Astrocyte of the hippocampus (primary cell): ENCODE data around the gene TIRAP.

Experiments
- DNase-seq: peaks from one replicate; pipeline ENCODE4 v3.0.0; 2011; ENCODE audit warnings: low read depth, low spot score

Gene TIRAP

GRCh38 chr11:126341760-126342161 lies 58.9 kb downstream of the TIRAP start:
- DNase-seq = peak; percentile 77

- no peak for DNase-seq
These were observed 60.2 kb downstream of the TIRAP start for GRCh38 chr11:126343051-126343450.
